SU-DHL-6 (cell line): ENCODE measurements around the gene CEP41.

Experiments used
- H2AFZ ChIP-seq: fragments of 200-600 bp; sonication (generic); 2 replicates; pipeline ENCODE4 v1.6.1; 2014; ENCODE audit warnings: low read depth, mild to moderate bottlenecking, moderate library complexity, mixed read lengths, antibody characterized with exemption, low read length; ENCODE audit not compliant: severe bottlenecking
- H3F3A ChIP-seq: fragments of 200-600 bp; shearing (Covaris generic); 2 replicates; pipeline ENCODE4 v1.6.0; 2016; ENCODE audit warnings: antibody characterized with exemption, mild to moderate bottlenecking; ENCODE audit not compliant: insufficient read depth
- H3K27ac ChIP-seq: fragments of 200-600 bp; sonication (generic); 2 replicates; pipeline ENCODE4 v1.5.1; 2016; ENCODE audit warnings: low read depth, mild to moderate bottlenecking, low read length, moderate library complexity, mixed read lengths
- H3K27me3 ChIP-seq: fragments of 200-600 bp; sonication (generic), shearing (Covaris generic); 2 replicates; pipeline ENCODE4 v1.6.0; 2014; ENCODE audit warnings: mild to moderate bottlenecking, low read length
- H3K36me3 ChIP-seq: fragments of 200-600 bp; sonication (generic); 2 replicates; pipeline ENCODE4 v1.6.1; 2014; ENCODE audit warnings: mild to moderate bottlenecking, low read length, mixed read lengths
- H3K4me2 ChIP-seq: fragments of 300-600, 200-600 bp; shearing (Covaris generic), sonication (generic); 2 replicates; pipeline ENCODE4 v1.6.0; 2014; ENCODE audit warnings: low read length, low read depth, mild to moderate bottlenecking; ENCODE audit not compliant: poor library complexity, severe bottlenecking
- H3K4me3 ChIP-seq: fragments of 200-600 bp; sonication (generic); 2 replicates; pipeline ENCODE4 v1.5.1; 2014; ENCODE audit warnings: antibody characterized with exemption, low read length, mild to moderate bottlenecking, mixed read lengths; ENCODE audit not compliant: insufficient read depth, poor library complexity, severe bottlenecking
- H3K79me2 ChIP-seq: fragments of 200-600 bp; sonication (generic); 2 replicates; pipeline ENCODE4 v1.6.1; 2014; ENCODE audit warnings: mild to moderate bottlenecking, low read length, moderate library complexity; ENCODE audit not compliant: insufficient read depth
- H3K9ac ChIP-seq: fragments of 200-600 bp; sonication (generic); 2 replicates; pipeline ENCODE4 v1.7.0; 2014; ENCODE audit warnings: mild to moderate bottlenecking, low read length
- H3K9me2 ChIP-seq: fragments of 200-600 bp; sonication (generic); replicated peaks from 2 replicates; pipeline ENCODE4 v1.6.1; 2014; ENCODE audit warnings: low read length; ENCODE audit not compliant: insufficient read depth
- H3K9me3 ChIP-seq: fragments of 200-600 bp; sonication (generic); 2 replicates; pipeline ENCODE4 v1.6.1; 2014; ENCODE audit warnings: low read length, mixed read lengths; ENCODE audit not compliant: insufficient read depth
- H4K20me1 ChIP-seq: fragments of 200-600 bp; sonication (generic); 2 replicates; pipeline ENCODE4 v1.6.1; 2014; ENCODE audit warnings: low read depth, mild to moderate bottlenecking, antibody characterized with exemption, low read length, moderate library complexity, mixed read lengths
- EZH2phosphoT487 ChIP-seq: fragments of 200-600 bp; sonication (generic), shearing (Covaris generic); conservative IDR thresholded peaks from 2 replicates; pipeline ENCODE4 v1.6.1; 2018; ENCODE audit warnings: mild to moderate bottlenecking, antibody characterized with exemption, low read length, moderate library complexity, mixed read lengths
- TF ChIP-seq, protein P1 (sequence below): fragments of 200-600 bp; sonication (generic); IDR thresholded peaks from one replicate; pipeline ENCODE4 v1.5.1; 2017; ENCODE audit warnings: antibody characterized with exemption, mild to moderate bottlenecking, low read length, moderate library complexity; ENCODE audit not compliant: insufficient read depth, poor library complexity, severe bottlenecking

The CEP41 gene

DNA sequence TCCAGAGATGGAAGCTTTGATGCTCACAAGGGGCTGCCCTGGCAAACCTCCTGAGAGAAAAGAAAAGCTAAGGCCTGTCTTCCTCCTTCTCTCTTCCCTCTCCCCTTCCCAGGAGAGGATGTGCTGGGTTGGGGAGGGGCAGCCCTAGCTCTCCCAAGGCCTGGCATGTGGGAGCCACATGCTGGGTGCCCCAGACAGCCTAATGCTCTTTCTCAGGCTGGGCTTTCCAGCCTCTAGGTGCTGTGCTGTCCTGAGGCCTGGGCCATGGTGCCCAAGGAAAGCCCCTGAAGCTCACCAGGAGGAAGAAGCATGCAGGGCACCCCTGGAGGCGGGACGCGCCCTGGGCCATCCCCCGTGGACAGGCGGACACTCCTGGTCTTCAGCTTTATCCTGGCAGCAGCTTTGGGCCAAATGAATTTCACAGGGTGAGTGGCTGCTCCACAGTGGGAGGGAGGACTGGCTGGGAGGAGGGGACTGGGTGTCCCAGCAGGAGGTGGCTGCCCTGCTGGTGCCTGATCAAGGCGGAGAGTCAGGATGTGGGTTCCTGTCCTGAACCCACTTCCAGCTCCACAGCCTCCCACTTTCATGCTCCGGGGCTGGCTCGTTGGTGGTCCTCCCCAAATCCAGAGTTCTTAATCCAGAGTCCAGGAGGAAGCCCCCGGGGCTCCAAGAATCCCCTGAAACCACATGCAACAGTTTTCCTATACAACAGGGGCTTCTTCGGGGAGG is 94.5 kb downstream of the CEP41 start:
- no peaks in the 10 kb centered on the region for H3K79me2 ChIP-seq
- no peaks in the 10 kb centered on the region for H3K36me3 ChIP-seq
- no peak overlapping the region for H3K9ac ChIP-seq
- H3K27ac ChIP-seq: no peak overlapping the region
- no peaks in the 10 kb centered on the region for H3K9me3 ChIP-seq
- H4K20me1 ChIP-seq: no peaks in the 10 kb centered on the region
- no peaks in the 10 kb centered on the region for H3K9me2 ChIP-seq
- no peak overlapping the region for H3K4me3 ChIP-seq
- TF ChIP-seq EZH2phosphoT487: no peak
- TF ChIP-seq, protein P1, sequence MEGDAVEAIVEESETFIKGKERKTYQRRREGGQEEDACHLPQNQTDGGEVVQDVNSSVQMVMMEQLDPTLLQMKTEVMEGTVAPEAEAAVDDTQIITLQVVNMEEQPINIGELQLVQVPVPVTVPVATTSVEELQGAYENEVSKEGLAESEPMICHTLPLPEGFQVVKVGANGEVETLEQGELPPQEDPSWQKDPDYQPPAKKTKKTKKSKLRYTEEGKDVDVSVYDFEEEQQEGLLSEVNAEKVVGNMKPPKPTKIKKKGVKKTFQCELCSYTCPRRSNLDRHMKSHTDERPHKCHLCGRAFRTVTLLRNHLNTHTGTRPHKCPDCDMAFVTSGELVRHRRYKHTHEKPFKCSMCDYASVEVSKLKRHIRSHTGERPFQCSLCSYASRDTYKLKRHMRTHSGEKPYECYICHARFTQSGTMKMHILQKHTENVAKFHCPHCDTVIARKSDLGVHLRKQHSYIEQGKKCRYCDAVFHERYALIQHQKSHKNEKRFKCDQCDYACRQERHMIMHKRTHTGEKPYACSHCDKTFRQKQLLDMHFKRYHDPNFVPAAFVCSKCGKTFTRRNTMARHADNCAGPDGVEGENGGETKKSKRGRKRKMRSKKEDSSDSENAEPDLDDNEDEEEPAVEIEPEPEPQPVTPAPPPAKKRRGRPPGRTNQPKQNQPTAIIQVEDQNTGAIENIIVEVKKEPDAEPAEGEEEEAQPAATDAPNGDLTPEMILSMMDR: no peak
- H3F3A ChIP-seq: no peaks in the 10 kb centered on the region
- H3K4me2 ChIP-seq: no peak overlapping the region
- no peak overlapping the region for H2AFZ ChIP-seq
- no peaks in the 10 kb centered on the region for H3K27me3 ChIP-seq

DNA sequence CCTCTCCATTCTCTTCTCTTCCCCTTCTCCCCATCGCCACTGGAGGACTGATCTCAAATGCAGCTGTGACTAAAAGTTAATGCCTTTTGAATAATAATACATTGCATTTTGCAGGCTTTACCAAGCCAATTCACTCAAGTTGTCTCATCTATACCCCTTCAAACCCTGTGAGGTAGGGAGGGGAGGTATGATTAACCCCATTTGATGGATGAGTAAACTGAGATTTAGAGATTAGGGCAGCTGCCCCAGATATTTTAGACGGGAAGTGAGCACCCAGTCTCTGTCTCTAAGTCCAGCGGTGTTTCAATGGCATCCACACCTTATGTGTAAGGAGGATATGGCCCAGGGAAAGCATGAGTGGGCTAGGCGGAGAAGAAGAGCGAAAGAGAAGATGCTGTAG is 95.1 kb downstream of the CEP41 start:
- Histone ChIP-seq H3K79me2 (no peaks in the 10 kb centered on the region), H3F3A (no peaks in the 10 kb centered on the region), H3K9me3 (no peaks in the 10 kb centered on the region), H3K27me3 (no peaks in the 10 kb centered on the region), H3K4me3 (no peak overlapping the region), H3K4me2 (no peak overlapping the region), H4K20me1 (no peaks in the 10 kb centered on the region), H2AFZ (no peak overlapping the region), H3K27ac (no peak overlapping the region), H3K36me3 (no peaks in the 10 kb centered on the region), H3K9ac (no peak overlapping the region), H3K9me2 (no peaks in the 10 kb centered on the region)
- no peak for TF ChIP-seq EZH2phosphoT487
- TF ChIP-seq, protein P1: no peak

DNA sequence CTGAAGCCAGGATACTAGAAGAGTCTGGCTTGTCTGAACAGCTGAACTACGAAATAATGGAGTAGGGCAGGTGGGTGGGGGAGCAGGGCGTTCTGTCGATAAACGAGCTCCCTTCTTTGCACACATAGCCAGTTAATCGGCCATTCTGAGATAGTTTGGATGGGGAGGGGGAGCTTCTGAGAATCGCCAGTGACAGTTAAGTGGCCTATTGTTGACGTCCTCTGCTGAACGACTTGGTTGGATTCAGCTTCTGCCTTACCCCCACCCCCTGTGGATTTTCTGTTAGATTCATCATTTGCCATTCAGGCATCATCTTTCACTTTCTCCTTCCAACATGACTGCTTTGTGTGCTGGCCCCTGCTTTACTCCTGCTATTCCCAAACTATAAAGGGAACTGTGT is 95.7 kb downstream of the CEP41 start:
- H3K9me2 ChIP-seq: no peaks in the 10 kb centered on the region
- H3K4me3 ChIP-seq: no peak overlapping the region
- H3K79me2 ChIP-seq: no peaks in the 10 kb centered on the region
- H3K27ac ChIP-seq: no peak overlapping the region
- no peaks in the 10 kb centered on the region for H3F3A ChIP-seq
- H3K4me2 ChIP-seq: no peak overlapping the region
- H3K9ac ChIP-seq: no peak overlapping the region
- no peaks in the 10 kb centered on the region for H3K36me3 ChIP-seq
- H3K9me3 ChIP-seq: no peaks in the 10 kb centered on the region
- no peaks in the 10 kb centered on the region for H3K27me3 ChIP-seq
- TF ChIP-seq, protein P1: no peak
- no peak for TF ChIP-seq EZH2phosphoT487
- no peaks in the 10 kb centered on the region for H4K20me1 ChIP-seq
- no peak overlapping the region for H2AFZ ChIP-seq
